Measurements from ENCODE around the gene AMMECR1.

AMMECR1 gene

DNA sequence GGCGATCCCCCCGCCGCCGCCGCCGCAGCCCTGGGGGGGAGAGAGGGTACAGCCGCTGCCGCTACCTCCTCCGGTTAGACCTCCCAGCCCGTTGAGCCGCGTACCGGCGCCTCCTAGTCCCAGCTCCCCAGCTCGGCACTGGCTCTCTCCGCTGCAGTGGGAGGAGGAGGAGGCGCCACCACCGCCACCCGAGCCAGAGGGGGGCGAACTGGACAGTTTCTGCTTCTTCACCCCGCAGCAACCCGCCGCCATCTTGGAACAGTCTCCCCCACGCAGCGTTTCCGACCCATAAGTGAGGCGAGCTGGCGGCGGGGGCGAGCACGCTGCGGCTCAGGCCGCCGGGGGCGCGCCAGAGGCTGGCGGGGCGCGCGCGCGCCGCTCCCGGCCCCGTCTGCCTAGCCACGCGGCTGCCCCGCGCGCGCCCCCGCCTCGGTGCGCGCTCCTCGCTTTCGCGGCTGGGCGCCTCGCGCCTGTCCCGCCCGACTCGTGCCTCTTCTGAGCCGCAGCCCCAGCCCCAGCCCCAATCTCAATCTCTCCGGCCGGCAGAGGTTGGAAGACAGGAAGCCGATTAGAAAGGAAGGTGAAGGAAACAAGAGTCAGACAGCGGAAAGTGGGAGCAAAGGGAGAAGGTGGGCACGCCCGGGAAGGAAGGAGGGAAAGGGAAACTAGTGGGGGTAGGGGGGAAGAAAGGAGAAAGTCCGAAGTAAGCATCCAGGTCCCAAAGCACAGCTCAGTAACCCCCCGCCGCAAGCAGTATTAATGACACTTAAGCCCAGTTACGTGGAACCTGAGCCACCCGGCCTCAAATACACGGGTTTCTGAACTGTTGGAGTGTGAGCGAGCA lies at the start of gene AMMECR1:
Gene AMMECR1 (minus strand): TSS at position 266 of the 844 bp plus-strand sequence. CDS start 14 bp downstream, at position 252.
- TF ChIP-seq, protein P1, sequence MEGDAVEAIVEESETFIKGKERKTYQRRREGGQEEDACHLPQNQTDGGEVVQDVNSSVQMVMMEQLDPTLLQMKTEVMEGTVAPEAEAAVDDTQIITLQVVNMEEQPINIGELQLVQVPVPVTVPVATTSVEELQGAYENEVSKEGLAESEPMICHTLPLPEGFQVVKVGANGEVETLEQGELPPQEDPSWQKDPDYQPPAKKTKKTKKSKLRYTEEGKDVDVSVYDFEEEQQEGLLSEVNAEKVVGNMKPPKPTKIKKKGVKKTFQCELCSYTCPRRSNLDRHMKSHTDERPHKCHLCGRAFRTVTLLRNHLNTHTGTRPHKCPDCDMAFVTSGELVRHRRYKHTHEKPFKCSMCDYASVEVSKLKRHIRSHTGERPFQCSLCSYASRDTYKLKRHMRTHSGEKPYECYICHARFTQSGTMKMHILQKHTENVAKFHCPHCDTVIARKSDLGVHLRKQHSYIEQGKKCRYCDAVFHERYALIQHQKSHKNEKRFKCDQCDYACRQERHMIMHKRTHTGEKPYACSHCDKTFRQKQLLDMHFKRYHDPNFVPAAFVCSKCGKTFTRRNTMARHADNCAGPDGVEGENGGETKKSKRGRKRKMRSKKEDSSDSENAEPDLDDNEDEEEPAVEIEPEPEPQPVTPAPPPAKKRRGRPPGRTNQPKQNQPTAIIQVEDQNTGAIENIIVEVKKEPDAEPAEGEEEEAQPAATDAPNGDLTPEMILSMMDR (IDR thresholded peaks at IDR 0.05; ENCODE audit: low read length) = no peak
- TF ChIP-seq EZH2phosphoT487 (IDR thresholded peaks at IDR 0.05; ENCODE audit: low read length) = no peak
- TF ChIP-seq EZH2 (optimal IDR thresholded peaks at IDR 0.05; ENCODE audit: low read depth, low read length) = no peak
- H2AFZ ChIP-seq (ENCODE audit: low read length) = peak within 1 kb of the TSS; percentile 74
- H3K4me1 ChIP-seq (ENCODE audit: low read length) = peaks cover 4% of the 10 kb centered on the region; the same call in 1 of the 2 replicates
- H3K27me3 ChIP-seq (replicated peaks; ENCODE audit: insufficient read depth, low read length) = no peaks in the 10 kb centered on the region
- no peaks in the 10 kb centered on the region for H3F3A ChIP-seq (ENCODE audit: insufficient read depth, low read length)
- no peaks in the 10 kb centered on the region for H3K9me3 ChIP-seq (replicated peaks; ENCODE audit: insufficient read depth, low read length)
- H3K4me2 ChIP-seq (ENCODE audit: low read depth, low read length) = peak within 1 kb of the TSS; percentile 52
- DNase-seq = peak; percentile 83
- peaks cover 48% of the 10 kb centered on the region for H3K79me2 ChIP-seq (ENCODE audit: low read length)
- peak within 1 kb of the TSS; percentile 88 for H3K9ac ChIP-seq (ENCODE audit: low read length)
- H3K4me3 ChIP-seq (ENCODE audit: low read length) = peak within 1 kb of the TSS; percentile 79
- H3K9me2 ChIP-seq (replicated peaks; ENCODE audit: insufficient read depth, low read length) = no peaks in the 10 kb centered on the region
- H3K27ac ChIP-seq (ENCODE audit: low read length) = peak within 1 kb of the TSS; percentile 82; the same call in 1 of the 2 replicates
- H3K36me3 ChIP-seq (replicated peaks; ENCODE audit: insufficient read depth, low read length) = no peaks in the 10 kb centered on the region
- H4K20me1 ChIP-seq (ENCODE audit: insufficient read depth, low read length) = no peaks in the 10 kb centered on the region

DNA sequence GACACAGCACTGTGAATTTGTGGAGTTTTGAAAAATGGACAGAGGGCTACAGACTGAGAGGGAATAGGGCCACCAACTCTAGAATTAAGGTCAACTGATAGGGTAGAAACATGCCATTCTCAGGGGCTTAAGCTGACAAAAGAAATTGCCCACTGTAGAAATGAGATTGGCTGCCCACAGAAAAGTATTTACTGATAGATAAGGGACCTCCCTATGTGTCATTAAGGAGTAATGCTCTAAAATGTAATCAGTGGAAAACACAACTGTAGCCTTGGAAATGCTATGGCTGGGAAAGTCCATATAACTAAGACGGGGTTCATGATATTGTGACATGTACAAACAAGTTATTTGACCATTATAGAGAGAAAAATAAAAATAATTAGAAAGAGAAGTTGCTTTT lies 45.4 kb upstream of the AMMECR1 start:
- Histone ChIP-seq H4K20me1 (ENCODE audit: insufficient read depth, low read length) (no peaks in the 10 kb centered on the region), H2AFZ (ENCODE audit: low read length) (no peak overlapping the region), H3K27ac (ENCODE audit: low read length) (no peak overlapping the region), H3K36me3 (replicated peaks; ENCODE audit: insufficient read depth, low read length) (no peaks in the 10 kb centered on the region), H3K9me3 (replicated peaks; ENCODE audit: insufficient read depth, low read length) (no peaks in the 10 kb centered on the region), H3K4me2 (ENCODE audit: low read depth, low read length) (no peak overlapping the region), H3F3A (ENCODE audit: insufficient read depth, low read length) (no peaks in the 10 kb centered on the region), H3K4me3 (ENCODE audit: low read length) (no peak overlapping the region), H3K9me2 (replicated peaks; ENCODE audit: insufficient read depth, low read length) (no peaks in the 10 kb centered on the region), H3K4me1 (ENCODE audit: low read length) (no peaks in the 10 kb centered on the region), H3K27me3 (replicated peaks; ENCODE audit: insufficient read depth, low read length) (no peaks in the 10 kb centered on the region), H3K9ac (ENCODE audit: low read length) (no peak overlapping the region), H3K79me2 (ENCODE audit: low read length) (no peaks in the 10 kb centered on the region)
- DNase-seq = no peak
- TF ChIP-seq EZH2phosphoT487 (IDR thresholded peaks at IDR 0.05; ENCODE audit: low read length) (no peak), EZH2 (optimal IDR thresholded peaks at IDR 0.05; ENCODE audit: low read depth, low read length) (no peak)
- TF ChIP-seq, protein P1 (IDR thresholded peaks at IDR 0.05; ENCODE audit: low read length) = no peak

DNA sequence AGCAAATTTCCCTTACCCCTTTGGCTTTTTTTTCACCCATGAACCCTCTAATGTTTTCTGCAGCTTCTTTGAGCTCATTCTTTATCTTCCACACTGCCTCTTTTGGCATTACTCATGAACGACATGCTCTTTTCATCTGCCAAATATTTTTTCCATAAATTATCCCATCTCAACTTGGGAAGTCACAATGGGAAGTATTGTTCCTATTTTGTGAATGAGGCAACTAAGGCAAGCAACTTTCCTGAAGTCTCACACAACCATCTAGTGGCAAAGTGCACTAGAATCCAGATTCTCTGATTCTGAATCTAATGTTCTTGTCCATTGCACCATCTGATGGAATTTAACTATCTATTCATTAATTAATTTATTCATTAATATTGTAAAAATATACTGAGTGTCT lies 41.4 kb upstream of the AMMECR1 start:
- H2AFZ ChIP-seq (ENCODE audit: low read length) = no peak overlapping the region
- H3K36me3 ChIP-seq (replicated peaks; ENCODE audit: insufficient read depth, low read length) = no peaks in the 10 kb centered on the region
- H3K4me3 ChIP-seq (ENCODE audit: low read length) = no peak overlapping the region
- no peaks in the 10 kb centered on the region for H3K9me2 ChIP-seq (replicated peaks; ENCODE audit: insufficient read depth, low read length)
- no peaks in the 10 kb centered on the region for H3K27me3 ChIP-seq (replicated peaks; ENCODE audit: insufficient read depth, low read length)
- no peak overlapping the region for H3K9ac ChIP-seq (ENCODE audit: low read length)
- H3K9me3 ChIP-seq (replicated peaks; ENCODE audit: insufficient read depth, low read length) = no peaks in the 10 kb centered on the region
- H3K4me1 ChIP-seq (ENCODE audit: low read length) = no peaks in the 10 kb centered on the region
- DNase-seq = no peak
- H3K4me2 ChIP-seq (ENCODE audit: low read depth, low read length) = no peak overlapping the region
- no peaks in the 10 kb centered on the region for H3F3A ChIP-seq (ENCODE audit: insufficient read depth, low read length)
- no peaks in the 10 kb centered on the region for H3K79me2 ChIP-seq (ENCODE audit: low read length)
- H4K20me1 ChIP-seq (ENCODE audit: insufficient read depth, low read length) = no peaks in the 10 kb centered on the region
- no peak overlapping the region for H3K27ac ChIP-seq (ENCODE audit: low read length)
- TF ChIP-seq EZH2phosphoT487 (IDR thresholded peaks at IDR 0.05; ENCODE audit: low read length) (no peak), EZH2 (optimal IDR thresholded peaks at IDR 0.05; ENCODE audit: low read depth, low read length) (no peak)
- TF ChIP-seq, protein P1 (IDR thresholded peaks at IDR 0.05; ENCODE audit: low read length) = no peak

Data from MM.1S (cell line).